ENCODE data around the gene IGDCC3. TPM values are rescaled to one million over a fixed set of nuclear protein-coding genes. Genes with fewer than 3 reads are reported as not detected.
"Not testable (repeated sequence)": the region's sequence is repeated elsewhere in the genome, so short reads cannot be mapped to it uniquely, and the experiment has no call there.

The IGDCC3 gene
- polyA plus RNA-seq, 5 donors: 5.5 to 12.9 (median 10.8) TPM

- DNase-seq: no peak
Measured at GRCh38 chr15:65408324-65409035, 30.7 kb upstream of the IGDCC3 start.

DNA sequence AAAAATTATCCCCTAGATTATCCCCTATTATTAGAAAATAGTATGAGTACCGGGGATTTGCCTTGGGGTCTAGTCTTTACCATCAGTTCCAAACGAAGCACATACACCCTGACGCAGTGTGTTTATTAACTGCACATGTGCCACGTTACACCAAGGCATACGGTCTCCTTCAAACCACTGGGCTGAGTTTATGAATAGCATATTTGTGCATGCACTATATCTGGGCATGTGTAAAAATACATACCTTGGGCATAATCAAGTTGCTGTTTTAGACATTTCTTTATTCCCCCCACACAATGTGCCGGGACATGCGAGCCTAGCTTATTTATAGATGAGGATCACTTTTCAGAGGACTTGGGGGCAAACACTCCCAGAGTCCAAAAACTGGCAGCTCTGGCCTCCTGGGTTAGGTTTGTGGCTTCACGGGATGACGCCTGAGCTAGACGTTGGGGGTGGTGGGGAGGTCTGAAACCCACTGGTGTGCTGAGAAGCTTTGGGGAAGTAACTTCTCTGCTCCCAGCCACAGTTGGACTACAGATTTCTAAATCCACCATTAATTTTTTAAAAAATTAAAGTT, 28.7 kb upstream of the IGDCC3 start:
- DNase-seq: no peak

GRCh38 chr15:65405791-65406423, 28.1 kb upstream of the IGDCC3 start:
- no peak for DNase-seq

DNA sequence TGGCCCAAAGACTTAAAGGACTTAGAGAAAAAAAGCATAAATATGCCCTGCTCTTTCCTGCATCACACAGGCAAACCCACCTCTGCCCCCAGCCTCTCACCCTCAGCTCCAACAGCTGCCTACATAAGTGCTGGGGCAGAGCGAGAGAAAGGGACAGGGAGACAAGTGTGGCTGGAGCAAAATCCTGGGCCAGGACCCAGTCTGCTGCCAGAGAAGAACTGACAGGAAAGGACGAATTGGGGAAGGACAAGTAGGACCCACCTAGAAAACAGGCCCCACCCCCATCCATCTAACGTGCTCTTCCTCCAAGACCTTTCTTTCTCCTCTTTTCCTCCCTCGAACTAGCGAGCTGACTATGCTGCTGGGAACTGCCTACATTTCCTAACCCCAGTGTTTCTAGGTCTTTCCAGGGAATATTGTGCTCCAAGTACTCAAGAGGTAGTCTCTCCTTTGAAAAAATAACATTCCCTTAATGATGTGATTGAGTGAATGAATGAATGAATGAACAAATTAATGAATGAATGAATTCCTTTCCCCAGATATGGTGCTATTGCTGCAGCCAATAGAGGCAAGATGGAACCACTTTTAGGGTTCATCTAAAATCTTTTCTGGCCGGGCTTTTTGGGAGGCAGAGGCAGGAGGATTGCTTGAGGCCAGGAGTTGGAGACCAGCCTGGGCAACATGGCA, 26.5 kb upstream of the IGDCC3 start:
- no peak for DNase-seq

- DNase-seq: no peak
Measured at GRCh38 chr15:65402961-65403360, 25.2 kb upstream of the IGDCC3 start.

DNA sequence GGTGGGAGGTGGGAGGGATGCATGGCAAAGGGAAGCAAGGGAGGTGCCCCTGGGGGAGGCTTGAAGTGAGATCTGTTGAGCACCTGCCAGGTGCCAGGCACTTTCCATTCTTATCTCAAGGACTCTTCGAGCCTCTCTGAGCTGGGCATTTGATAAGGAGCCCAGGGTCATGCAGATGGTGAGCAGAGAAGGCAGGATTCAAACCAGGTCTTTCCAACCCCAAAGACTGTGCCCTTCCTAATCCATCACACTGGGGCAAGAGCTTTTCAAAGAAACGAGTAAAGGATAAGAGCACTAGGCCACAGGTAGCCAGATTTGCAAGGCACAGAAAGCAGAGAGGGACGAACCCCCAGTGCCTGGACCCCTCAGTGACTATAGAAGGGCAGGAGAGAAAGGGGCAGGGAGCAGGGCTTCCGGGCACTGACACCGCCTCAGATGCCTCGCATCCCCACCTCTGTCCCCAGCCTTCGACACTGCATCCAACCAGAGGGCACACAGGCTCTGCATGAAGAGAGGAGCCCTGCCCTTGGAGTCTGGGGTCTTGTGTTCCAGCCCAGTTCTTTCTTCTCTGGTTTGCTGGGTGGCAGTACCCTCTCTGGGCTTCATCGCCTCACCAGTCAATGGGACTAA, 23.9 kb upstream of the IGDCC3 start:
- DNase-seq: no peak

DNA sequence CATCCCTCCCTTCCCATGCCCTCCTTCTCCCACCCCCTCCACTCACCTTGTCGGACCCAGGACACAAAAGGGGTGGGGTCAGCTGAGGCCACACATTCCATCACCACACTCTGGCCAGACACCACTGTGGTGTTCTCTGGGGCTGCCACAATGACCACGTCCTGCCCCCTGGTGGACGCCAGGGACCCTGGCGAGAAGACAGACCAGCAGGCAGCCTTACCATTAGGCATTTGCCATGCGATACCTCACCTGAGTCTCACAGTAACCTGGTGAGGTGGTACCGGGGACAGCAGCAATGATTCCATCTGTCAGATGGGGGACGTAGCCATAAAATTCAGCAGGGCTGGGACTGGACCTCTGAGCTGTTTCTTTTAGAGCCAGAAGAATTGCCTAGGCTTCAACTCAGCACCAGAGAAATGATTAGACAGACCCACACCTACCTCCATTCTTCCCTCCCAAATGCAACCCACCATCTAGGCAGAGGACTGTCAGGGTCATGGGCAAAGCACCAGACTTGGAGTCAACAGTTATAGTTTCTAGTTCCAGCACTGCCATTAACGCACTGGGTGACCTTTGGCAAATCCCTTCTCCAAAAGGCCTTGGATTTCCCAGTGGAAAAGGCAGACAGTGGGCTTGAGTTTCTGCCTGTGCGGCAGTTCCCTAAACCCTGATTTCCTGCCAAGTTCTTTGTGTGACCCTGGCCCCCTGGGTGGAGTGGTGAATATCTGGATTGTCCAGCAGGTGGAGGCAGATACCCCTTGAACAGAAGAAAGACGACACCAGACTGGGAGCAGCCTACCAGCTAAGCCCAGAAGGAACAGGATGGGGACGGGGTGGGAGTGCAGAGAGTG, 23.2 kb upstream of the IGDCC3 start:
- peak; percentile 84 to 88 for DNase-seq

GRCh38 chr15:65399997-65400396, 22.2 kb upstream of the IGDCC3 start:
- DNase-seq: no peak

GRCh38 chr15:65399001-65399706, 21.4 kb upstream of the IGDCC3 start:
- no peak for DNase-seq

DNA sequence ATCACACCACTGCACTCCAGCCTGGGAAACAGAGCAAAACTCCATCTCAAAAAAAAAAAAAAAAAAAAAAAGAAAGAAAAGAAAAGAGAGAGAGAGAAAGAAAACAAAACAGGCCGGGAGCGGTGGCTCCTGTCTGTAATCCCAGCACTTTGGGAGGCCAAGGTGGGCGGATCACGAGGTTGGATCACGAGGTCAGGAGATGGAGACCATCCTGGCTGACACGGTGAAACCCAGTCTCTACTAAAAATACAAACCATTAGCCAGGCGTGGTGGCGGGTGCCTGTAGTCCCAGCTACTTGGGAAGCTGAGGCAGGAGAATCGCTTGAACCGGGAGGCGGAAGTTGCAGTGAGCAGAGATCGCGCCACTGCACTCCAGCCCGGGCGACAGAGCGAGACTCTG, 20.7 kb upstream of the IGDCC3 start:
- DNase-seq: not testable (repeated sequence)

- no peak for DNase-seq
Measured at GRCh38 chr15:65396965-65397317, 19.1 kb upstream of the IGDCC3 start.

DNA sequence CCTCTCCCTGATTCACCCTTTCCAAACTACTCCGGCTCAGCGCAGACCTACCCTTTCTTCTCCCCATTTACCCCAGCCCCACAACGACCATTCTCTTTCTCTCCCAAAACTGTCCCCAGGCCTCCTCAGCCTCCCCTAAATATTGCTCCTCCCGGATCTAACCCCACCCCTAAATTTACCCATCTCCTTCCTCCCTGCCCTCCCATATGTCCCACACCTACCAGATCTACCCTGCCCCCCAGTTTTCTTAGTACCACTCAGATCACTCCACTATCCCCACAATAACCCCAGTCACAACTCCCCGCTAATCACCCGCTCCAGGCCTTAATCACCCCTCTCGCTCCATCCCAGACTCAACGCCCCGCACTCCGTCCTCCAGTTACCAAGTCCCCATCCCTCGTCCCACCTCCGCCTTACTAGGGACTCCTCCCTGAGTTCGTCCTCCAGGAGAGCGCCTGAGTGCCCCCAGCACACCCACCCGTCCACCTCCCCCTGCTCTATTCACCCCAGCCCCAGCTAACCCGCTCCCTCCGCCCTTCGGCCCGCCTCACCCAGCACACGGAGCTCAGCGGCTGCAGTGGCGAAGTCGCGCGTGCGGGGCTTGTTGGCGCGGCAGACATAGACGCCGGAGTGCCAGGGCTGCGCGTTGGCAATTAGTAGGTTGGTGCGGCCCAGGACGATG, 18.6 kb upstream of the IGDCC3 start:
- no peak for DNase-seq

DNA sequence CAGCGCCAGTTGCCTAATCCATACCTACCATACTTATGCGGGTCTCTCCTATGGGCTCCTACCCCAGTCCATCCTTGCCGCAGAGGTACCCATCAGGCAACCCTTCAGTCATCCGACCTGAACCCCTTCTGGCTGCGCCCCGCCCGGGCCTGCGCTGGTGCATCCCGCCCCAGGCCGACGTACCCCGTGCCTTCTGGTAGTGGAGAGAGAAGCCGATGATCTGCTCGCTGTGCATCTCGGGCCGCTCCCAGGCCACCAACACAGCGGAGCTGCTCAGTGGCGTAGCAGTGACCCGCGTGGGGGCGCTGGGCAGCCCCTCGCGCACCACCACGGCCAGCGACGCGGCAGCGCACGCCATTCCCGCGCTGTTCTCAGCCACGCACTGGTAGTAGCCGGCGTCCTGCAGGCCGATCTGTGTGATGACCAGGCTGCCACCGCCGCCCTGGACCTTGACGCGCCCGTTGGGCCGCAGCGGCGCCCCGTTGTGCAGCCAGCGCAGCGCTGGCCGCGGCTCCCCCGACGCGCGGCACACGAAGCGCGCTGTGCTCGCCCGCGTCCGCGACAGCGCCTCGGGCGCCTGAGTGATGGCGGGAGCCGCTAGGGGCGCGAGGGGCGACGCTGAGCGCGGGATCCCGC, 17.9 kb upstream of the IGDCC3 start:
- DNase-seq: no peak

DNA sequence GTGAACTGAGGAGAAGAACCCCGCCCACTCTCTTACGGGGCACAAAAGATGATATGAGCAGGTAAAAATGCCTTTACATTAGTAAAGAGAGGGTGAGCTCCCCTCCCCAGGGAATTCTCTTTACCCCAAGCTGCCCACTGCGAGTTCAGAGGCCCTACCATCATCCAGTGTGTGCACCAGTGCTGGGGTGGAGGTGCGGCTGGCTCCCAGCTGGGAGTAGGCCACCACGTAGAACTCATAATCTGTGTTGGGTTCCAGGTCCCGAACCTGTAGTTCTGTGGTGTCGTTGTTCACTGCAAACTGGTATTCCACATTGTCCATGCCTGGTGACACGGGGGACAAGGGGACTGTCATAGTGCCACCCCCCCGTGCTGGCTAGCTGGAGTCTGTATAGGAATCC, 17.1 kb upstream of the IGDCC3 start:
- DNase-seq: no peak

- DNase-seq: no peak
Measured at GRCh38 chr15:65394280-65394789, 16.5 kb upstream of the IGDCC3 start.

DNA sequence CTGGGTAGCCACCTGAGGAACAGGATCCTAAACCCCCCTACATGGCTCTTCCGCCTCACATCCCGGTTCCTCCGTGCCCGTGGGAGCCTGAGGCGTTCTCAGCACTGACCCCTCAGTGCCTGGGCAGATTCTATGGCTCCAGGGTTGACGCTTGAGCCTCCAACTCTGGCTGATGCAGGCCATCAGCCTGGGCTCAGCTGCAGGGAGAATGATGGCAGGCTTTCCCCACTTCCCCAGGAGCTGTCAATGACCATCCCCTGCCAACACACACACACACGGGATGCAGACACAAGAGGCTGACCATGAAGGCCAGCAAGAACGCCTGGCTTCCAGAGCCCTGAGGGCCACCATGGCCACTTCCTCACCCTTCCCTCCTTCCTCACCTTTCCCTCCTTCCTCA, 15.8 kb upstream of the IGDCC3 start:
- no peak for DNase-seq

DNA sequence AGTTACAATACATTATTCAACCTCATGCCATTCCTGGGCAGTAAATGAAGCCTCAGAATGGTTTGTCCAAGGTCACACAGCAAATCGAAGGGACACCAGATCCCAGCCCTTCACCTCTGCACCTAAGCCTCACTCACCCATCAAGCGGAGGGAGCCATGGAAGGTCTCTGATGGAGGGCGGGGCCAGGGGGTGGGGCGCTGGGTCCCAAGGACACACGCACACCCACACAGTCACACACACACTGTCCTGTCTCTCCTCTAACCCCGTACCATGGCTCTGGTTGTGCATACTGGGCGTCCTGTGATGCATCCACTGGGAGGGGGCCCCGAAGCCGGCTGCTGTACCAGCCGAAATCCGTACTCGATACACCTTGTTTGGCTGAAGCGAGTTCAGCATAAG, 15.3 kb upstream of the IGDCC3 start:
- DNase-seq: no peak

GRCh38 chr15:65392368-65392767, 14.6 kb upstream of the IGDCC3 start:
- DNase-seq: no peak

DNA sequence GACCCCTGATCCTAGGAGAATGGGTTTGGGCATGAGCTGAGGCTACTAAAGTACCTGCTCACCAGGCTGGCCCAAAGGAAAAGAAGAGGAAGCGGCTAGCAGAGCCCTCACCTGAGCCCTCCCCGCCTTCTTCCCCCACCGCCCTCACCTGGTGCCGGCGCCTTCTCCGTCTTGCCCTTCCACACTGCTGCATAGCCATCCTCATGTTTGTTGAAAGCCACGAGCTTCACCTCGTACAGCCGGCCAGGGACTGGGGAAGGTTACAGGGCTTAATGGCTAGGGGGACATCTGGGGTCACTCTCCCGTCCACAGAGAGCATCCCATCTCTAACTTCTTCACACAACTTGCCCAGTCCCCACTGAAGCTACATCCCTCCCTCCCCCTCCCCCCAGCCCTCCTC, 13.9 kb upstream of the IGDCC3 start:
- DNase-seq: no peak
